Bronchial epithelial cell (primary cell): ENCODE measurements around the gene NUTM2B. TPM values are rescaled to one million over a fixed set of nuclear protein-coding genes. Genes with fewer than 3 reads are reported as not detected.
"Not testable (repeated sequence)": the region's sequence is repeated elsewhere in the genome, so short reads cannot be mapped to it uniquely, and the experiment has no call there.

Experiments used
- DNase-seq: peaks from one replicate; pipeline ENCODE4 v3.0.0-alpha.2; 2010; ENCODE audit warnings: low read depth
- FAIRE-seq: peaks from 2 replicates; lab custom pipeline; 2011; peaks lifted over from hg19 to GRCh38; lab: Jason Lieb, UNC
- H3K27me3 ChIP-seq: 2 replicates; pipeline ENCODE4 v1.5.1; 2011; ENCODE audit warnings: low read length; ENCODE audit not compliant: control insufficient read depth, insufficient read depth
- H3K36me3 ChIP-seq: 2 replicates; pipeline ENCODE4 v1.5.1; 2011; ENCODE audit warnings: low read length; ENCODE audit not compliant: control insufficient read depth, insufficient read depth
- H3K4me3 ChIP-seq: 2 replicates; pipeline ENCODE4 v1.5.1; 2011; ENCODE audit warnings: mild to moderate bottlenecking, low read depth, low read length, control low read depth
- CTCF ChIP-seq: IDR thresholded peaks from 2 replicates; pipeline ENCODE4 v1.5.1; 2011; ENCODE audit warnings: mild to moderate bottlenecking, moderate library complexity, low read length, control low read depth, inconsistent platforms; ENCODE audit not compliant: insufficient read depth, severe bottlenecking
- total RNA-seq: library from RNA; depleted of rRNA; stranded (reverse); fragments of >200 nt; gene quantifications from 2 replicates; pipeline ENCODE4 v1.2.1, GENCODE V29; 2014

The NUTM2B gene
- total RNA-seq, 1 donor from 2014 or later, result 0.26 TPM

DNA sequence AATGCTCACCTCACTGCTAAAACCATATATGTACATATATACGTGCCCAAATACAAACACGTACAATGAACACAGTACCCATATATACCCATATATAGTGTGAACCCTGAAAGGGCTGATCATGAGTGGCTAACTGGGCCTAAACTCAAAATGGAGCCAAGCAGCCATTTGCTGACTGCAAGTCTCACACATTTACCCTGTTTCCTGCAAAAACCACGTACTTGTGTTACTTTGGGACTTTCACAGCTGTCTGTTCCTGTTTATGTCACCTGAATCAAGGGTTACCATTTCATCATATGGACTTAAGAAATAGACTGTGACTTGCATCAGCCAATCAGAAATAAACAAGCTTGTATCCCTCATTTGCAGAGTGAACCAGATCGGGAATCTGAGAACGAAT is 5.9 kb upstream of the NUTM2B start:
- not testable (repeated sequence) for H3K36me3 ChIP-seq, H3K4me3 ChIP-seq, H3K27me3 ChIP-seq, FAIRE-seq, DNase-seq

- H3K27me3 ChIP-seq, DNase-seq, FAIRE-seq, H3K4me3 ChIP-seq, H3K36me3 ChIP-seq: not testable (repeated sequence)
These were observed 2.6 kb upstream of the NUTM2B start for GRCh38 chr10:79700381-79700944.

GRCh38 chr10:79707017-79707416 is 4.0 kb downstream of the NUTM2B start:
- not testable (repeated sequence) for DNase-seq, H3K4me3 ChIP-seq, H3K27me3 ChIP-seq, FAIRE-seq, H3K36me3 ChIP-seq

GRCh38 chr10:79714976-79715375 is 11.9 kb downstream of the NUTM2B start:
- FAIRE-seq, H3K36me3 ChIP-seq, DNase-seq, H3K4me3 ChIP-seq, H3K27me3 ChIP-seq: not testable (repeated sequence)

GRCh38 chr10:79716917-79717579 is 14.0 kb downstream of the NUTM2B start:
- H3K36me3 ChIP-seq, H3K4me3 ChIP-seq, FAIRE-seq, DNase-seq, H3K27me3 ChIP-seq: not testable (repeated sequence)

DNA sequence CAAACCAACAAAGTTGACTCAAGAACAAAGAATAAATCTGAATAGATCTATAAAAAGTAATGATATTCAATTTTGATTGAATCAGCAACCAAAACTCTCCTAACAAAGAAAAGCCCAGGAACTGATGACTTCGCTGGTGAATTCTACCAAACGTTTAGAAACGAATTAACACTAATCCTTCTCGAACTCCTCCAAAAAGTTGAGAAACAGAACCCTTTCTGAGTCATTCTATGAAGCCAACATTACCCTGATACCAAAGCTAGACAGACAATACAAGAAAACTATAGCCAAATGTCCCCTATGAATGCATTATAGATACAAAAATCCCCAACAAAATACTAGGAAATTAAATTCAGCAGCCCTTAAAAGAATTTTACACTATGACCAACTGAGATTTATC is 17.0 kb downstream of the NUTM2B start:
- H3K36me3 ChIP-seq, H3K4me3 ChIP-seq, FAIRE-seq, DNase-seq, H3K27me3 ChIP-seq: not testable (repeated sequence)

DNA sequence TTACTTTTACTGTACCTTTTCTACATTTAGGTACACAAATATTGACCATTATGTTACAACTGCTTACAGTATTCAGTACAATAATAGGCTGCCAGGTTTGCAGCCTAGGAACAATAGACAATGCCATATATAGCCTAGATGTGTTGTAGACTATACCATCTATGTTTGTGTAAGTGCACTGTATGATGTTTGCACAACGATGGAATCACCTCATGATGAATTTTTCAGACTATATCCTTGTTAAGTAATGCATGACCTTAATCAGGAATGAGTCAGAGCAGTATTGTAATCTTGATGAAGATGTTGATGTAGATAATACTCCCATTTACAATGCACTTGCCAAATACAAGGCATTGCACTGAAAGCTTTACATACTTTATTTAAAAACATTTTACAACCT is 23.6 kb downstream of the NUTM2B start:
- not testable (repeated sequence) for H3K27me3 ChIP-seq, H3K4me3 ChIP-seq, H3K36me3 ChIP-seq, FAIRE-seq
- peak; percentile 88 for DNase-seq

DNA sequence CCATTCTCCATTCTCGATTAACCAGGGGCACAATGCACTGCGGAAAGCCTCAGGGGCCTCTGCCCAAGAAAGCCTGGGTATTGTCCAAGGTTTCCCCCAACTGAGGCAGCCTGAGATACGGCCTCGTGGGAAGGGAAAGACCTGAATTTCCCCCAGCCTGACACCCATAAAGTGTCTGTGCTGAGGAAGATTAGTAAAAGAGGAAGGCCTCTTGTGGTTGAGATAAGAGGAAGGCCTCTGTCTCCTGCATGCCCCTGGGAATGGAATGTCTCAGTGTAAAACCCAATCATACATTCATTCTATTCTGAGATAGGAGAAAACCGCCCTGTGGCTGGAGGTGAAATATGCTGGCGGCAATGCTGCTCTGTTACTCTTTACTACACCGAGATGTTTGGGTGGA is 41.8 kb downstream of the NUTM2B start:
- H3K27me3 ChIP-seq, H3K4me3 ChIP-seq, DNase-seq, H3K36me3 ChIP-seq, FAIRE-seq: not testable (repeated sequence)

DNA sequence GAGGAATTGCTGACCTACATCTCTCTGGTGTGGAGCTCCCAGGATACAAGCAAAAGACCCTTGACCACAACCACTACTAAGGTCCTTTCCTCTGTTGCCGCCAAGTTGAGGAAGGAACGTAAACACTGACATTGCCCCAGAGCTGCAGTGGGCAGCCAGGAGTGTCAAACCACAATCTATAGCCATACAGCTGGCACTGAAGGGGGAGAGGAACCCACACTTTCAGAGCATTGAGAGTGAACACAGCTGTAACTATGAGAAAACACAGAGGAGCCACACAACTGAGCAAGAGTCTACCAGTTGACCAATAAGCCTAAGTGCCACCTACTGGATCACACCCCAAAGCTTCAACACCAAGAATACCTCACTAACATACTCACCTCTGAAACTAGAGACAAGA is 45.5 kb downstream of the NUTM2B start:
- not testable (repeated sequence) for H3K4me3 ChIP-seq, H3K36me3 ChIP-seq, FAIRE-seq, DNase-seq, H3K27me3 ChIP-seq

DNA sequence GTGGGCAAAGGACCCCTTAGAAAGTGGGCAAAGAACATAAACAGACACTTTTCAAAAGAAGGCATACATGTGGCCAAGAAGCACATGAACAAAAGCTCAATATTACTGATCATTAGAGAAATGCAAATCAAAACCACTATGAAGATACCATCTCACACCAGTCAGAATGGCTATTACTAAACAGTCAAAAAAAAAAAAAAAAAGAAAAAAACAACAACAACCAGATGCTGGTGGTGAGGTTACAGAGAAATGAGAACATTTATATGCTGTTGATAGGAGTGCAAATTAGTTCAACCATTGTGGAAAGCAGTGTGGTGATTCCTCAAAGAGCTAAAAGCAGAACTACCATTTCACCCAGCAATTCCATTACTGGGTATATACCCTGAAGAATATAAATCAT is 50.6 kb downstream of the NUTM2B start:
- not testable (repeated sequence) for H3K27me3 ChIP-seq, H3K4me3 ChIP-seq, FAIRE-seq, DNase-seq, H3K36me3 ChIP-seq

GRCh38 chr10:79758297-79758993 is 55.4 kb downstream of the NUTM2B start:
- not testable (repeated sequence) for H3K36me3 ChIP-seq, H3K4me3 ChIP-seq, FAIRE-seq, H3K27me3 ChIP-seq
- peak; percentile 18 for TF ChIP-seq CTCF
- peak; percentile 20 for DNase-seq
